NCI-H345 treated with DMSO at 0.1 percent for 48 hours (cell line): Measurements from ENCODE around the gene CHST8.

Experiments used
- DNase-seq: peaks from one replicate; lab custom pipeline; 2025; ENCODE audit not compliant: unreplicated experiment; lab: John Stamatoyannopoulos, UW

The CHST8 gene

GRCh38 chr19:33734913-33735312 lies 113.2 kb downstream of the CHST8 start:
- DNase-seq = no peak

GRCh38 chr19:33736158-33736557 lies 114.4 kb downstream of the CHST8 start:
- no peak for DNase-seq

DNA sequence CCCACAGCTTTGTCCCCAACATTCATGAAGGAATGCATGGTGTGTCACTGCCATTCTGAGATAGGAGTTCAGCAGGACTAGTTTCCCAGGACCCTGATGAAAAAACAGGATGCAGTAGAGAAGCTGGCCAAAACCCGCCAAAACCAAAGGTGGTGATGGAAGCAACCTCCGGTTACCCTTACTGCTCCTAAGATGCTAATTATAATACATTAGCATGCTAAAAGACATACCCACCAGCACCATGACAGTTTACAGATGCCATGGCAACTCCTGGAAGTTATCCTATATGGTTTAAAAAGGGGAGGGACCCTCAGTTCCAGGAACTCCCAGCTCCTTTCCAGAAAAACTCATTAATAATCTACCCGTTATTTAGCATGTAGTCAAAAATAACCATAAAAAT lies 115.0 kb downstream of the CHST8 start:
- no peak for DNase-seq

DNA sequence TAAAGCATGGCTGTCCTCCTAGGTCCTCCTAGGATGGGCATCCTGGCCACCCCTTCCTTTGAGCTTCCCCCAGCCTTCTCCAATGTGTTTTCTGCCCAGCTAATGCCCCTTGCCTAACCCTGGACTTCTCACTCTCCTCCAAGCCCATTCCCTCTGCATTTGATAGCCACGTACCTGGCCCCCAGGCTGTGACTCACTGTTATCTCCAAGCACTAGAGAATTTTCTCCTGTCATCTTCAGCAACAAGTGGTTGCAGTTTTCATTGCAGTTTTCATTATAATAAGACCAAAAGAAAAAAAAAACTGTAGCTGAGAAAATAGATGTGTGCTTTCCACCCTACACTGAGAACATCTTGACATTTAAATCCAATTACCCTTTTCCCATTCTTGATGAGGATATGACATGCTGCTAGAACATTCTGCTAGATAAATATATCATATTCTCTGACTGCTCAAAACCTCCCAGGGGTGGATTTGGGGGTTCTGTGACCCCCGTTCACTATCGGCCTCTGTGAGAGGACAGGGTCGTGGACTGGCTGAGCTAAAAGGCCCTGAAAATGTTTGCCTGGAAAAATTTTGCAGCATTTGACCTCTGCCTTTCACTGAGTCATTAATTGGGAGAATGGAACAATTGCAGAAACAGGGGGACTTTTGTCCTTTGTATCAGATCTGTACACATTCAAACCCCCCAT lies 116.1 kb downstream of the CHST8 start:
- no peak for DNase-seq

GRCh38 chr19:33740811-33741396 lies 119.2 kb downstream of the CHST8 start:
- no peak for DNase-seq

DNA sequence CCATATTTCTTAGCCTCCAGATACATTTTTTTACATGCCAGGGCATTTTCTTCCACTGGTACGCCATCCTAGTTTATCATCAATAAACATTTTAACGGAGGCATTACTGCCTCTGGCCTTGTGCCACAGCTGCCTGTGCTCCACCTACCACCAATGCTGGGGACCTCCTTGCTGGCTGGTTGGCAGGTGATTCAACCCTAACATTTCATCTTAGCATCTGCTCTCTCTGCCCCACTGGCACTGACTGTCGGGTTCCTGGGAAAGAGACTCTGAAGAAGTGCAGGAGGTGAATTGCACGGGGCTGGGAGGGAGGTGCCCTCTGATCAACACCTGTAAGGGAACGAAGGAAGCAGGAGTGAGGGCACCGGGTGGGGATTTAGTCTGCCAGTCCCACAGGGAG lies 123.5 kb downstream of the CHST8 start:
- no peak for DNase-seq

DNA sequence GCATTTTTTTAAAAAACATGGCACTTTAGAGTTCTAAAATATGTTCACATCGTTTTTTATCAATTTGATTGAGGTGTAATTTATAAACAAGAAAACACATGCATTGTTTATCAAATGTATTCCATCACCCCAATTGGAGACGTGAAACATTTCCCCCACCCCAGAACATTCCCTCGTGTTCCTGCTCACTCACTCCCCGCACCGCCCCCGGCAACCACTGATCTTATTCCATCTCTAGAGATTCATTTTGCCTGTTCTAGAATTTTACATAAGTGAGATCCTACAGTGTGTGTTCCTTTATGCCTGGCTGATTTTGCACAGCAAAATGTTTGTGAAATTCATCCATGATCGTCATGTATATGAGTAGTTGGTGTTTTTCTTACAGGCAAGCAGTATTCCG lies 124.4 kb downstream of the CHST8 start:
- DNase-seq = no peak

DNA sequence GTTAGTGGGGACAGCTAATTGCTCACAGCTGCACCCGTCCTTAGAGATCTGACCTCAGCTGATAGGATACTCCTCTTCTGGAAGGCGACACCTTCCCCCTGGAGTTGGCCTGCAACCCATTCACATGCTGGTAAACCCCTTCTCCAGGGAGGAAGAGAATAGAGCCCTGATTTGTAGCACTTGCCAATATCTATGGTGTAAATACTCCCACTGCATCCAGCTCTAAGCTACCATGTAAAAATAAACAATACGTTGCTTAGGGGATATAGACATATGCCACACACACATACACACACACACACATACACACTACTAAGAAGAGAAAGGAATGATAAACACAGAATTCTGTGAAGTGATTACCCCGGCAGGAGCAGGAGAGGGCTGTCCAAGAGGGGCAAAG lies 125.5 kb downstream of the CHST8 start:
- no peak for DNase-seq

DNA sequence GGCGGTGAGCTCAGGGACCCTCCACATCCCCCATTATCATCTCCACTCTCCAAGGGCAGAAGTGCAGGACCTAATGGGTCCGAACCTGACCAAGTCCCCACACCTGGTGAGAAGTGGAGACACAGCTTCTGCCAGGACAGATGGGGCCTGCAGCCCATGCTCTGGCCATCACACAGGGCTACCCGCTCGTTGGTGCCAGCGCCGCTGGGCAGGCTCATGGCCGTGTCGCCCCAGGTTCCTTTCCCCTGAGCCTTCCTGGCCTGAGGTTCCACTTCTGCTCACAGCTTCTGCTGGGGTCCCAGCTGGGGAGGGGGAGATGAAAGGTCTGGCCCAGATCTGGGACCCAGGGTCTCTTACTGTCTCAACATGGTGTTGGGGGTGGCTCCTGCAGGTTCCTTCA lies 126.5 kb downstream of the CHST8 start:
- DNase-seq = no peak

- no peak for DNase-seq
These were observed 127.3 kb downstream of the CHST8 start for GRCh38 chr19:33749016-33749415.

- DNase-seq = no peak
These were observed 127.9 kb downstream of the CHST8 start for GRCh38 chr19:33749619-33750175.

DNA sequence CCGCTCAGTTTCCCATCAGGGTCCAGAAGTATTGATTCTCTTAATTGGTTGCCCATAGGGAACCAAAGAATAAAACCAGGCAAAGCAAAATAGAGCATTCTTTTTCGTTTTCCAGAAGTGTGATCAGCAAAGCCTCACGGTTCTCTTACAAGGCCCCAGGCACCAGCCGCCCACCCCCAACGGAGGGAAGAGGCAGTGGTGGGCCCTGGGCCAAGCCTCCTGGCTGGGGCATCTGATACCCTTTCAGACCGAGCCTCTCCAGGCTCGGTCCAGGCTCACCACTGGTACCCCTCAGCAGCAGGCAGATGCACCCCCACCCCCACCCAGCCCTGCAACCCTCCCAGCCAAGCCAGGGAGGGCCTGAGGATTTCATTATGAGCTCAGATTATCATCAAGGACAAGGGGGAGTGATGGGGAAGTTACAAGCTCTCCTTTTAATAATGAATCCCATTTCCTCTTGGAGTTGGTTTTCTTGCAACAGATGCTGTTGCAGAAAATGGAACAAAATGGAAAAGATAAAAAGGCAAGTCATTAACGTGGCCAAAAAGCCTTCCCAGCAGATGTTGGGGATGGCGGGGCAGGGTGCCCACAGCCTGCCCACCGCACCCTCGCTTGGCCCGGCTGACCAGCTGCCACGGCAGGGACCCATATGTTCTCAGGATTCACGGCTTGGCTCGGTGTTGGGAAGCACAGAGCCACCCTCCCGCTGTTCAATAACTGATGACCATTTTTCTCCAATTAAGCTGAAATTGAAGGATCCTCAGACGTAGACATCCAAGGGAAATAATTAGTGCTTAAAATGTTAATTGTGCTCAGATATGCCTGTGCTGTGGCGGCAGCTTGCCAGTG lies 129.1 kb downstream of the CHST8 start:
- no peak for DNase-seq

GRCh38 chr19:33751436-33751770 lies 129.7 kb downstream of the CHST8 start:
- no peak for DNase-seq

GRCh38 chr19:33752018-33752800 lies 130.5 kb downstream of the CHST8 start:
- no peak for DNase-seq

GRCh38 chr19:33752945-33753344 lies 131.2 kb downstream of the CHST8 start:
- no peak for DNase-seq

GRCh38 chr19:33754361-33754760 lies 132.6 kb downstream of the CHST8 start:
- no peak for DNase-seq

DNA sequence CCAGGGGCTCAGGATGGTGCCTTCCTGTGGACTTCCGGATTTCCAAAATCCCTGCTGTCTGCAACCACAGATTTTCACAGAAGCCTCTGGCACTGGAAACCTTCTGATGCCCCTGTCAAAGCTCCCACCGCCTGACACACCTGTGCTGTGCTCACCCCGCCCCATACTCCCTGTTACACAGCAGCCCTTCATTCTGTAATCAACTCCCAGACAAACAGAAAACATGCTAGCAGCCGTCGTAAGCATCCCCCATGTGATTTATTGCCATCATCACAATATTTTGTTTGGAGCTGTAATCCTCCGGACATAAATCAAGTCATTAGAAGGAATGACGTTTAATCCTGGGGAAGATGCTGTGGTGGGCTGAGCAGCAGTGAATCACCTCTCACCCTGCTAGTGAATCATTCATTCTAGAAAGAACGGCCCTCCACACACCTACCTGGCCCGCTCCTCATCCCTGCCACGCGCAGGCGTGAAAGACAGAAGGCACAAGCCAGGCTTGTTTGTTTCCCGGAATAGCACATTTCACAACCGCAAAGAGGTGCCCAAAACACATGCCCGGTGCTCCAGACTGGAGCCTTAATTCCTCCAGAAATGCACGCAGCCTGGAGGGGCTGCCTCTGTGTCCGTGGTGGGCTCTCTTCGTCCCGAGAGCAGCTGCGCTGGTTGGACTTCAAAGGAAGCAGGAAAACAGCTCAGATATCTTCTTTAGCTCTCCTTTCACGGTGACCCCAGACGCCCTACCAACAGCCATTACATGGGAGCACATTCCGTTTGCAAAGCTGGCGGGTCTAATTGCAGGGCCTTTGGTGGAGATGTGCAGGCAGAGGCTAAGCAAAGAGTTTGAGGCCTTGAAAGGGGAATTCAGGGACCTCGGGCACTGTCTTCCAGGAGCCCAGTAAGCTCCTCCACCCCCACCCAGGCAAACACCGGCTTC lies 133.6 kb downstream of the CHST8 start:
- DNase-seq = no peak

DNA sequence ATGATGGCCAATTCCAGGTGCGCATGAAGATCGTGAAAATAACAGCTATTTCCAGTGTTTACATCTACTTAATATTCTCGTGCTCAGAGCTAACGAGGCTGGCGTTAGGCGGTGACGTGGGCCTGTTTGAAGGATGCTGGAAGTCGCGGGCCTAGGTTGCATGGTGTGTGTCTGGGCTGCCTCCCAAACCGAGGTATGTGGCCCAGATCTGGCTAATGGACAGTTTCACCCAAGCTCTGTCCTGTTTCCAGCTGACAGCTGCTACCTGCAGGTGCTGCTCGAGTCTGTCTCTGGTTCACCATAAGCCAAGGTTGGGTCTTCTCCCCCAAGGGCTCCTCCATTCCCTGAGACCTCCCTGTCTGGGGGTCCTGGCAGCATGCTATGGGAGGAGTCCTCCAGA lies 134.4 kb downstream of the CHST8 start:
- no peak for DNase-seq

- no peak for DNase-seq
These were observed 136.8 kb downstream of the CHST8 start for GRCh38 chr19:33758541-33759013.

DNA sequence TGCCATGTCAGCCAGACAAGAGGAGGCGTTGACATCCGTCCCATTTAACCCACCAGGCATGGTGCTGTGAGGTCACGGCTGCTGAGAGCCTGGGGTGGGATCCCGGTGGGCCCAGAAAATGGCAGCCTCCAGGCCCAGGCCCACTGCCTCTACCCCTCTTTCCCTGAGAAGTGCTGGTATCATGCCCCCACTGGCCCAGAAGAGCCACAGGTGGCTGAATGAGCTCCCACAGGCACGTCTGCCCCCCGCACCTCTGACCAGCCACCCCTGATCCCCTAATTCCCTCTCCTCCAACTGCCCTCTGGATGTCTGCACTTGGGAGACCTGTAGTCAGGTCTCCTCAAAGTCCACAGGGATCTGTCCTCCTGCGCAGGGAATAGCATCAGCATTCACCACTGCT lies 137.6 kb downstream of the CHST8 start:
- DNase-seq = no peak
